ENCODE data around the gene ACSF2.
A peak's percentile ranks its signal among the peaks of the same experiment; 100 is the strongest.

ACSF2 gene

DNA sequence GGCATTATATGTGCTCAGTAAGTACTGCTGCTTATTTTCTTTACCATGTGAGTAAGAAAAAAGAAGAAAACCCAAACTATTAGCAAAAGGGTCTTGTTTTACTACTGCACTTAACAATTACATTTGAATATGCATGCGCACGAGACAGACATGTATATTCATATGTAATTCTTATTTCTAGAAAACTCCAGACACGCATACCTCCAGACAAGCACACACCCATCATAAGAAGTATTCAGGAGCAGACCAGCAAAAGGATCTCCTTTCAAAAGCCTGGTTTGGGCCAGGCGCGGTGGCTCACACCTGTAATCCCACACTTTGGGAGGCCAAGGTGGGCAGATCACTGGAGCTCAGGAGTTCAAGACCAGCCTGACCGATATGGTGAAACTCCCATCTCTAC is 36.5 kb upstream of the ACSF2 start:
- H3K9me3 ChIP-seq (replicated peaks; ENCODE audit: insufficient read depth, low read length): no peaks in the 10 kb centered on the region
- H3K27ac ChIP-seq (ENCODE audit: low read length): no peak overlapping the region
- no peaks in the 10 kb centered on the region for H4K20me1 ChIP-seq (ENCODE audit: insufficient read depth, low read length)
- peaks cover 60% of the 10 kb centered on the region for H3K79me2 ChIP-seq (ENCODE audit: low read length)
- H3K4me1 ChIP-seq (ENCODE audit: low read length): peaks cover 27% of the 10 kb centered on the region
- no peaks in the 10 kb centered on the region for H3K27me3 ChIP-seq (replicated peaks; ENCODE audit: insufficient read depth, low read length)
- H2AFZ ChIP-seq (ENCODE audit: low read length): no peak overlapping the region
- peaks cover 23% of the 10 kb centered on the region; the same call in 1 of the 2 replicates for H3F3A ChIP-seq (ENCODE audit: insufficient read depth, low read length)
- H3K9ac ChIP-seq (ENCODE audit: low read length): no peak overlapping the region
- TF ChIP-seq, protein P1, sequence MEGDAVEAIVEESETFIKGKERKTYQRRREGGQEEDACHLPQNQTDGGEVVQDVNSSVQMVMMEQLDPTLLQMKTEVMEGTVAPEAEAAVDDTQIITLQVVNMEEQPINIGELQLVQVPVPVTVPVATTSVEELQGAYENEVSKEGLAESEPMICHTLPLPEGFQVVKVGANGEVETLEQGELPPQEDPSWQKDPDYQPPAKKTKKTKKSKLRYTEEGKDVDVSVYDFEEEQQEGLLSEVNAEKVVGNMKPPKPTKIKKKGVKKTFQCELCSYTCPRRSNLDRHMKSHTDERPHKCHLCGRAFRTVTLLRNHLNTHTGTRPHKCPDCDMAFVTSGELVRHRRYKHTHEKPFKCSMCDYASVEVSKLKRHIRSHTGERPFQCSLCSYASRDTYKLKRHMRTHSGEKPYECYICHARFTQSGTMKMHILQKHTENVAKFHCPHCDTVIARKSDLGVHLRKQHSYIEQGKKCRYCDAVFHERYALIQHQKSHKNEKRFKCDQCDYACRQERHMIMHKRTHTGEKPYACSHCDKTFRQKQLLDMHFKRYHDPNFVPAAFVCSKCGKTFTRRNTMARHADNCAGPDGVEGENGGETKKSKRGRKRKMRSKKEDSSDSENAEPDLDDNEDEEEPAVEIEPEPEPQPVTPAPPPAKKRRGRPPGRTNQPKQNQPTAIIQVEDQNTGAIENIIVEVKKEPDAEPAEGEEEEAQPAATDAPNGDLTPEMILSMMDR (IDR thresholded peaks at IDR 0.05; ENCODE audit: low read length): no peak
- no peak for TF ChIP-seq EZH2phosphoT487 (IDR thresholded peaks at IDR 0.05; ENCODE audit: low read length)
- no peak for TF ChIP-seq EZH2 (optimal IDR thresholded peaks at IDR 0.05; ENCODE audit: low read depth, low read length)
- H3K36me3 ChIP-seq (replicated peaks; ENCODE audit: insufficient read depth, low read length): peaks cover 45% of the 10 kb centered on the region
- no peak overlapping the region for H3K4me2 ChIP-seq (ENCODE audit: low read depth, low read length)
- no peak for DNase-seq
- no peak overlapping the region for H3K4me3 ChIP-seq (ENCODE audit: low read length)
- H3K9me2 ChIP-seq (replicated peaks; ENCODE audit: insufficient read depth, low read length): no peaks in the 10 kb centered on the region

DNA sequence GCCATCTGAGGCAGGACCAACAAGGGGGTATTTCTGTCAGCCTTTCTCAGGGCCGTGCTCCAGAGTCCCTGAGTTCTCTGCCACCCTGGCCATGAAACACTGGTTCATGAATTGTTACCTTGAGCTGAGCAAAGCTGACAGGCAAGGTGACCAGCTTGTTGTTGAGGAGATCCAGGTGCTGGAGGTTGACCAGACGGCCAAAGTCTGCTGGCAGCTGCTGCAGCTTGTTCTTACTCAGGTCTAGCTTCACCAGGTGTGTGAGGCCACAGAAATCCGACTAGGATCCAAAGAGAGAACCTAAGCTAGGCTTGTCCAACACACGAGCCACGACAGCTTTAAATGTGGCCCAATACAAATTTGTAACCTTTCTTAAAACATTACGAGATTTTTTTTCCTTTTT is 33.4 kb upstream of the ACSF2 start:
- Histone ChIP-seq H3K9ac (ENCODE audit: low read length) (no peak overlapping the region), H3K4me2 (ENCODE audit: low read depth, low read length) (no peak overlapping the region), H3K9me2 (replicated peaks; ENCODE audit: insufficient read depth, low read length) (no peaks in the 10 kb centered on the region), H2AFZ (ENCODE audit: low read length) (no peak overlapping the region), H3K27me3 (replicated peaks; ENCODE audit: insufficient read depth, low read length) (no peaks in the 10 kb centered on the region), H3F3A (ENCODE audit: insufficient read depth, low read length) (peaks cover 23% of the 10 kb centered on the region; the same call in 1 of the 2 replicates), H3K36me3 (replicated peaks; ENCODE audit: insufficient read depth, low read length) (peaks cover 29% of the 10 kb centered on the region), H3K27ac (ENCODE audit: low read length) (peak overlapping the region; percentile 59; the same call in 1 of the 2 replicates), H3K4me3 (ENCODE audit: low read length) (no peak overlapping the region), H4K20me1 (ENCODE audit: insufficient read depth, low read length) (no peaks in the 10 kb centered on the region), H3K4me1 (ENCODE audit: low read length) (peaks cover 37% of the 10 kb centered on the region), H3K9me3 (replicated peaks; ENCODE audit: insufficient read depth, low read length) (no peaks in the 10 kb centered on the region), H3K79me2 (ENCODE audit: low read length) (peaks cover 86% of the 10 kb centered on the region)
- no peak for DNase-seq
- TF ChIP-seq, protein P1 (IDR thresholded peaks at IDR 0.05; ENCODE audit: low read length): no peak
- TF ChIP-seq EZH2 (optimal IDR thresholded peaks at IDR 0.05; ENCODE audit: low read depth, low read length) (no peak), EZH2phosphoT487 (IDR thresholded peaks at IDR 0.05; ENCODE audit: low read length) (no peak)

DNA sequence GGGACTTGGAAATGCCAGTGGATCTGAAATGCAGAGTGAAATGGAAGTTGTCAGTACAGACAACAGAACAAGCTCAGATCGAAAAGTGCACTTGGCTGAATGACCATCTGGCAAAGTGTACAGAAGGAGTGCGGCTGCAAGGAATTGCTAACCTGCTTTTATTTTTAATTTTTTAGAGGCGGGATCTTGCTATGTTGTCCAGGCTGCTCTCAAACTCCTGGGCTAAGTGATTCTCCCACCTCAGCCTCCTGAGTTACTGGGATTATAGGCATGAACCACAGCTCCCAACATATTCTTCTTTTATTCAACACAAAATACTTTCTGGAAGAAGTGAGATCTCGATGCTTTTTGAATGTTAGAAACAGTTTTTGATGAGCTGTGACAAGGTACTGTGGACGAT is 32.3 kb upstream of the ACSF2 start:
- Histone ChIP-seq H3K79me2 (ENCODE audit: low read length) (peaks cover 77% of the 10 kb centered on the region), H3K36me3 (replicated peaks; ENCODE audit: insufficient read depth, low read length) (peaks cover 29% of the 10 kb centered on the region), H3K4me3 (ENCODE audit: low read length) (no peak overlapping the region), H2AFZ (ENCODE audit: low read length) (no peak overlapping the region), H3K27me3 (replicated peaks; ENCODE audit: insufficient read depth, low read length) (no peaks in the 10 kb centered on the region), H3K9ac (ENCODE audit: low read length) (no peak overlapping the region), H3K9me2 (replicated peaks; ENCODE audit: insufficient read depth, low read length) (no peaks in the 10 kb centered on the region), H3K4me1 (ENCODE audit: low read length) (peaks cover 39% of the 10 kb centered on the region), H3K4me2 (ENCODE audit: low read depth, low read length) (no peak overlapping the region), H3F3A (ENCODE audit: insufficient read depth, low read length) (peaks cover 23% of the 10 kb centered on the region; the same call in 1 of the 2 replicates), H3K27ac (ENCODE audit: low read length) (0 out of 2 replicates have a peak overlapping the region, but pooled peaks have one; percentile 7), H3K9me3 (replicated peaks; ENCODE audit: insufficient read depth, low read length) (no peaks in the 10 kb centered on the region), H4K20me1 (ENCODE audit: insufficient read depth, low read length) (no peaks in the 10 kb centered on the region)
- no peak for DNase-seq
- TF ChIP-seq EZH2 (optimal IDR thresholded peaks at IDR 0.05; ENCODE audit: low read depth, low read length): no peak
- TF ChIP-seq, protein P1 (IDR thresholded peaks at IDR 0.05; ENCODE audit: low read length): no peak
- TF ChIP-seq EZH2phosphoT487 (IDR thresholded peaks at IDR 0.05; ENCODE audit: low read length): no peak
